Thyroid gland (tissue), 4 donors: ENCODE results near the gene SRBD1.

ENCODE experiments used
- CTCF ChIP-seq, 6 experiments: fragments of 200-600 bp in 3 of 6; fragments of 450-650 bp in 3 of 6; sonication (generic) in 3 of 6; IDR thresholded peaks; one replicate each; pipeline ENCODE4 v1.5.1; 2016 to 2019; ENCODE audit warnings: antibody characterized with exemption in 6 of 6, mild to moderate bottlenecking in 2 of 6, inconsistent platforms in 1 of 6, moderate library complexity in 1 of 6
- POLR2A ChIP-seq, 2 donors: fragments of 450-650 bp; IDR thresholded peaks; one replicate each; pipeline ENCODE4 v1.6.1; 2017; ENCODE audit warnings: antibody characterized with exemption in 2 of 2, mild to moderate bottlenecking in 2 of 2, moderate library complexity in 1 of 2

- TF ChIP-seq CTCF (IDR thresholded peaks at IDR 0.05) (no peak), POLR2A (IDR thresholded peaks at IDR 0.05) (no peak)
These were observed 153.7 kb downstream of the SRBD1 start for GRCh38 chr2:45457211-45457945.
